Mononuclear cell (primary cell): Measurements from ENCODE around the gene PXT1. TPM values are rescaled to one million over a fixed set of nuclear protein-coding genes. Genes with fewer than 3 reads are reported as not detected.

Experiments used
- H3K27me3 ChIP-seq: 2 replicates; pipeline ENCODE4 v1.6.0; 2011; ENCODE audit warnings: low read length, control low read depth; ENCODE audit not compliant: insufficient read depth
- H3K4me1 ChIP-seq: 2 replicates; pipeline ENCODE4 v1.5.1; 2011; ENCODE audit warnings: mild to moderate bottlenecking, low read length, control low read depth; ENCODE audit not compliant: insufficient read depth
- H3K4me3 ChIP-seq: 2 replicates; pipeline ENCODE4 v1.5.1; 2011; ENCODE audit warnings: mild to moderate bottlenecking, low read length, moderate library complexity
- H3K9me3 ChIP-seq: 2 replicates; pipeline ENCODE4 v1.5.1; 2011; ENCODE audit warnings: low read depth, mild to moderate bottlenecking, control low read depth, low read length
- total RNA-seq: library from RNA; depleted of rRNA; stranded (reverse); fragments of >200 nt; gene quantifications from one replicate; pipeline ENCODE4 v1.2.3, GENCODE V29; 2012

Gene PXT1
- total RNA-seq, 1 donor, result 0.31 TPM

DNA sequence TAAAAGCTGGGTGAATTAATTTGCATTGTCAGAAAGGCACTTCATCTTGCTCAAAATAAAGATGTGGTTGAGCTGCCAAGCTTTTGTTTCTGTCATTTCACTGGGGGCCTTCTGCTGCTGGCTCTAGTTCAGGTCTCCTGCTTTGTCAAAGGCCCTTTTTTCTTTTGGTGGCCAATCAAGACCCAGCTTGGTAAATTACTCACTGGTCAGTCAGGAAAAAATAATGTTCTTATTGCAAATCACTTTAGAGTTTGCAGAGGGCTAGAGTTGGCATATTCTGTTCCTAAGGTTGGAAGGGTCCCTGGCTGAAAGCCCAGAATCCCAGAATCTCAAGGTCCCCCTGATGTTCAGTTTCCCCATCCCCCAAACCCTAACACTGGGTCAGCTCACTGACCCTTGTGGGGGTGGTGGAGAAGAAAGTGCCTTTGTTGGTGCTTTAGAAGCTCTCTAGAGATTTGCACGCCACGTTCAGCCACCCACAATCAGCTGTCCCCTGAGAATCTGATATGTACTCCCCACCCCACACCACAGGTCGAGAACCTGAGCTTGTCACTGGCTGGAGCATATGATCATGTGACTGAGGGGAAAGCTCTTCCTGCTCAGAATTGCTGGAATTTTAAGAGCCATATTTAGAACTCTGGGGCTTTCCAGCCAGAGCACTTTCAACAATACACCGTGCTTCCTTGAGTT is 84.3 kb downstream of the PXT1 start:
- no peak overlapping the region for H3K4me3 ChIP-seq
- no peaks in the 10 kb centered on the region for H3K9me3 ChIP-seq
- peaks cover 28% of the 10 kb centered on the region for H3K4me1 ChIP-seq

DNA sequence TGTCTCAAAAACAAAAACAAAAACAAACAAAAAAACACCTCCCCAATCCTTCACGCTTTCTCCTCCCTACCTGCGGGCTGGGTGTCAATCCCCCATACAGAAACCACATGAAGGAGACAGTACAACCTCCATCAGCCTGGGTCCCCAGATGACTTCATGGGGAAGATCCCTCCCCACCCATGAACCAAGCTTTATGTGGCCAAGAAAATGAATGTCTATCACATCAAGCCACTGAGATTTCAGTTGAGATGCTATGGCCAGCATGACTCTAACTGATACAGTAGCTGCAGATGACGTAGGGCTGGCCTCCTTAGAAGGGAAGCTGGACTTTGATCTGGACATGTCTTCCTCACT is 84.8 kb downstream of the PXT1 start:
- H3K9me3 ChIP-seq, result no peaks in the 10 kb centered on the region
- no peak overlapping the region for H3K4me3 ChIP-seq
- H3K27me3 ChIP-seq, result no peaks in the 10 kb centered on the region
- H3K4me1 ChIP-seq, result peaks cover 22% of the 10 kb centered on the region

More for the DNA sequence above, 84.3 kb downstream of the PXT1 start:
- no peaks in the 10 kb centered on the region for H3K27me3 ChIP-seq

DNA sequence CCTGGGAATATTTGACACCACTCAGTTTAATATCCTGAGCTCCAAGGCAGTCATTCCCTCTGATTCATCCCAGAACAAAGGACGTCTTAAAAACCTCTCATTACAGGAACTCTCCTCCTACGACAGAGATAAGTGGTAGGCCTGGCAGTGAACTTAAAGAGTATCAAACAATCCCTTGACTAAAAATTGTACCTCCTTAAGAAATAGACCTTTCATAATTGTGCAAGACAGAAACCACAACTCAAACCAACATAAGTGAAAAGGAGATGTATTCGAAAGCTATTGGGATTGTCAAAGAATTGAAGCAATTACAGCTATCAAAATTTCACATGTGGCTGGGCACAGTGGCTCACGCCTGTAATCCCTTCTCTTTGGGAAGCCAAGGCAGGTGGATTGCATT is 86.8 kb downstream of the PXT1 start:
- Histone ChIP-seq H3K27me3 (no peaks in the 10 kb centered on the region), H3K4me3 (no peak overlapping the region), H3K9me3 (no peaks in the 10 kb centered on the region), H3K4me1 (peaks cover 16% of the 10 kb centered on the region)

DNA sequence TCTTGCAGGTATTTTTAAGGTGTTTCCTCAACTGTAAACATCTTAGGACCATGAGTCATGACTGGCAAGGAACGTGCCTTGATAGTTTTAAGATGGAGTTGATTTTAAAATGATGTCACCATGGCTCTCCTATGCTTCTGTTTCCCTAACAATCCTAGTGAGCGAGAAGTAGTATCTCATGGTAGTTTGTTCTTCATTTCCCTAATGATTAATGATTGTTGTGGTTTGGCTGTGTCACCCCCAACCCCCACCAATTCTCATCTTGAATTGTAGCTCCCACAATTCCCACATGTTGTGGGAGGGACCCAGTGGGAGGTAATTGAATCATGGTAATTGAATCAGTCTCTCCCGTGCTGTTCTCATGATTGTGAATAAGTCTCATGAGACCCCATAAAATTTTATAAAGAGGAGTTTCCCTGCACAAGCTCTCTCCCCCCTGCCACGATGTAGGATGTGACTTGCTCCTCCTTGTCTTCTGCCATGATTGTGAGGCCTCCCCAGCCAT is 89.2 kb downstream of the PXT1 start:
- Histone ChIP-seq H3K9me3 (no peaks in the 10 kb centered on the region), H3K27me3 (no peaks in the 10 kb centered on the region), H3K4me1 (peaks cover 10% of the 10 kb centered on the region), H3K4me3 (no peak overlapping the region)

DNA sequence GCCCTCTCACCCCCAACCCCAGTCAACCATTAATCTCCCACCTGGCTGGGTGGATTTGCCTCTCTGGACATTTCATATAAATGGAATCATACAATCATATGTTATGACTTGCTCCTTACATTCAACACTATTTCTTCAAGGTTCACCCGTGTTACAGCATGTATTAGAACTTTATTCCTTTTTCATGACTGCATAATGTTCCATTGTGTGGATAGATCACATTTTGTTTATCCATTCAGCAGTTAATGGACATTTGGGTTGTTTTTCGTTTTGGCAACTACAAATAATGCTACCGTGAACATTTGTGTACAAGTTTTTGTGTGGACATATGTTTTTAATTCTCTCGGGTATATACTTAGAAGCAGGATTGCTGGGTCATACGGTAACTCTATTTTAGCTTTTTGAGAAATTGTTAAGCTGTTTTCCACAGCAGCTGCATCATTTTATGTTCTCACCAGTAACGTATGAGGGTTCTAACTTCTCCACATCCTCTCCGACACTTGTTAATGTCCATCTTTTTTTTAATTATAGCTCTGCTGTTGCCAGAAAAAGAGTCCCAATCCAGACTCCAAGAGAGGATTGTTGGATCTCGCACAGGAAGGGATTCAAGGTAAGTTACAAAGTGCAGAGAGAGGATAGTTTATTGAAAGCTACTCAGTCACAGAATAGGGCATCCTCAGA is 90.0 kb downstream of the PXT1 start:
- Histone ChIP-seq H3K4me1 (peaks cover 10% of the 10 kb centered on the region), H3K9me3 (no peaks in the 10 kb centered on the region), H3K27me3 (no peaks in the 10 kb centered on the region), H3K4me3 (no peak overlapping the region)

DNA sequence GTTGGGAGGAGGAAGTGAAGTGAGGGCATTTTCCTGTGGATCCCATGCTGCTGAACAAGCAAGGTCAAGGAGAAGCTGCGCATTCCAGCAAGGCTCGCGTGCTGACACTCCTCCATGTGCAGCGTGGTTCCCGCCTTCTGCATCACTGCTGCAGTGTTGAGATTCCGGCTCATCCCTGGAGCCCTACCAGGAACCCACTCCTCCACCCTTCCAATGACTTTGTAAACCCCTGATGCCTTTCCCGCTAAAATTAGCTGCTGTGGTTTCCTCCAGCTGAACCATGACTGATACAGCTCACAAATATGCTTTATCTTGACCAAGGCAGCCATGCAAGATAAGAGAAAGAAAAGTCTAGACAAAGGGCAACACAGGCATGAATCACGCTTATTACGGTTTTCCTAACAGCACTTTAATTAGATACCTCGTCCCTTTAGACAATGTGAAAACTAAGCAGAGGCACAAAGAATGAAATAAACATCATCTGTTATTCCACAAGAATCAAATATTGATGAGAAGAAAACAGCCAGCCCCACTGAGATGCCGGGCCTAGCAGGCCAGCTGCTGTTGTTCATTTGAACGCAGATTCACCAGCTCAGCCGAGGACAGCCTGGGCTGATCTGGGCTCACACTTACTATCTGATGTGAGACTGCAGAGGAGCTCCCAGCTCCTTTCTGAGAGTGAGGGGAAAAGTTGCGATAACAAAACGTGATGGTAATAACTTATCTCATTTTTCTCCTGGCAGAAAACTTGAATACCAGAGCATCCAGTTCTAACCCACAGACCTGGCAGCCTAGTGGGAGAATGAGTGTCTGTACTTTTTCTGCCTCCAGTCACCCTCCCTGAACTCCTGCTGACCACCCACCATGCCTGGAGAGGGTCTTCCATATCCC is 91.7 kb downstream of the PXT1 start:
- Histone ChIP-seq H3K9me3 (no peaks in the 10 kb centered on the region), H3K4me1 (peaks cover 4% of the 10 kb centered on the region), H3K4me3 (no peak overlapping the region), H3K27me3 (no peaks in the 10 kb centered on the region)

DNA sequence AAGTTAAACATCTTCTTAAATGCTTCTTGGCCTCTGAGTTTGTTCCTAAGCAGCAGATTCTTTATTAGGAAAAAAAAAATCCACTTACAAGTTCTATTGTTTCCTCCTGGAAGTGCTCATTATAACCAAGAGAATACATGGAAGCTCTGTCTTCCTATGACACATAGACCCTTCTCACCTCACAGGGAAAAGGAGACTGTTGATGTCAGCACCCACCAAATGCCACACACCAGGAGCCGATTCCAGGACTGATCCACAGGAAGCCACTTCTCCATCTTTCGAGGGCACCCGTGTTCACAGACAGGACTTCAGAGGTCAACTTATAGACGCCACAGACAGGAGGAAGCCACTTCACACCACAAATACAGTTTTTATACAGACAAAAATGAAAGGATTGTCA is 92.6 kb downstream of the PXT1 start:
- no peak overlapping the region for H3K4me3 ChIP-seq

DNA sequence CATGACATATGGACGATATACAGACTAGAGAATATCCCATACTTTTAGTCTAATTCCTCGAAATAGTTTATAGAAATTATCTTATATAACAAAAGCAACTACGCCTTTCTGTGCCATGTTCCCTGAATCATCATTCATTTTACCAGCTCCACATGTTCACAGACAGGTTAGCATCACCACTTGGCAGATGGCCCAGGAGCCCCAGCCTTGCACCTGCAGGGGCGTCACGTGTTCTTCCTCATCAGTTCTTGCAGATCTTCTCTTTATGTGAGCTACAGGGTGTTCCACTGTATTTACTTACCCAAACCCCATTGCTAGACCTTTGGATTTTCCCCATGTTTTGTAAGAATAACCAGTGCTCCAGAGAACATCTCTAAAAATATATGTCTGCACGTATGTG is 93.4 kb downstream of the PXT1 start:
- no peaks in the 10 kb centered on the region for H3K4me1 ChIP-seq
- no peaks in the 10 kb centered on the region for H3K9me3 ChIP-seq
- no peaks in the 10 kb centered on the region for H3K27me3 ChIP-seq
- H3K4me3 ChIP-seq, result no peak overlapping the region

More for the DNA sequence above, 92.6 kb downstream of the PXT1 start:
- Histone ChIP-seq H3K9me3 (no peaks in the 10 kb centered on the region), H3K4me1 (no peaks in the 10 kb centered on the region), H3K27me3 (no peaks in the 10 kb centered on the region)

DNA sequence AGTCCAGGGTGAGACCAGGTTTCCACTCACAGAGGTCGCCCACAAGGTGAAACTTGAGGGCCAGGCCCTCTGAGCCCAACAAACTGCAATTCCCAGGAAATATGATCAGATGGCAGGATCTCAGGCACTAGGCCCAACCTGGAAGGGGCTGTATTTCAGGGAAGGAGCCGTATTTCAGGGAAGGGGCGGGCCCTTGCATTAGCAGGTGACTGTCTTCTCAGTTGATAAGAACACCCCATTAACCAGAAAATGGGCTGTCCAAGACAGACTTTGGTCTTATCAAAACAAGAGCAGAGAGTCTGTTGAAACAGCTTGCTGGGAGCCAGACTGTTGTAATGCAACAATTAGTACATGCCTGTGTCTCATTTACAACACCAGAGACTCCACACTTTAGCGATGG is 95.0 kb downstream of the PXT1 start:
- no peaks in the 10 kb centered on the region for H3K27me3 ChIP-seq
- no peak overlapping the region for H3K4me3 ChIP-seq
- no peaks in the 10 kb centered on the region for H3K4me1 ChIP-seq
- no peaks in the 10 kb centered on the region for H3K9me3 ChIP-seq

DNA sequence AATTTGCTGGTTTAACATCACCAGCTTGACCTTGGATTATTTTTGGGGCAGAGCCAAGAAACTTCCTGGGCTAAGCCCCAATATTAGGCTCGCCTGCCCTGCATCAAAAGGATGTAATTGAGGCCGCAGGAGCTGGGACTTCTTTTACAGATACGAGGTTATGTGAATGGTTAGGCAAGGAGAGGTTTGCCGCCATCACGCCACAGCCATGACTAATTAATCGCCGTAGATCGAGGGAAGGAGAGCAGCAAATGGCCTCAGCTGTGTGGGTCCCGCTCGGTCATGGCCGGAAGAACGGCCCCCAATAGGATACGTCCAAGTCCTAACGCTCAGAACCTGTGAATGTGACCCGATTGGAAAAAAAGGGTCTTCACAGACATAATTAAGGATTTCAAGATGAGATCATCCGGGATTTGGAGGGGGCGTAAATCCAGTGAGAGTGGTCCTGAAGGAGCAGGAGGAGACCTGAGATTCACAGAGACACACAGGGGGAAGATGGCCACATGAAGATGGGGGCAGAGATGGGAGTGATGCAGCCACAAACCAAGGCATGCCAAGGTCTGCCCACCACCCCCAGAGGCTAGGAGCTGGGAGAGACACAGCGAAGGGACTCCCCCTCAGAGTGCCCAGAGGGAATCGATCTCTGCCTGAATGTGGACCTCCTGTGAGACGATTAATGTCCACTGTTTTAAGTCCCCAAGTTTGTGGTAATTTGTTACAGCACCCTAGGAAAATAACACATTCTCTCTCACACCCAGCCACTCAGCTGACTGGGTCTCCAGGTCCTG is 96.0 kb downstream of the PXT1 start:
- Histone ChIP-seq H3K4me3 (no peak overlapping the region), H3K4me1 (no peaks in the 10 kb centered on the region), H3K9me3 (no peaks in the 10 kb centered on the region), H3K27me3 (no peaks in the 10 kb centered on the region)

DNA sequence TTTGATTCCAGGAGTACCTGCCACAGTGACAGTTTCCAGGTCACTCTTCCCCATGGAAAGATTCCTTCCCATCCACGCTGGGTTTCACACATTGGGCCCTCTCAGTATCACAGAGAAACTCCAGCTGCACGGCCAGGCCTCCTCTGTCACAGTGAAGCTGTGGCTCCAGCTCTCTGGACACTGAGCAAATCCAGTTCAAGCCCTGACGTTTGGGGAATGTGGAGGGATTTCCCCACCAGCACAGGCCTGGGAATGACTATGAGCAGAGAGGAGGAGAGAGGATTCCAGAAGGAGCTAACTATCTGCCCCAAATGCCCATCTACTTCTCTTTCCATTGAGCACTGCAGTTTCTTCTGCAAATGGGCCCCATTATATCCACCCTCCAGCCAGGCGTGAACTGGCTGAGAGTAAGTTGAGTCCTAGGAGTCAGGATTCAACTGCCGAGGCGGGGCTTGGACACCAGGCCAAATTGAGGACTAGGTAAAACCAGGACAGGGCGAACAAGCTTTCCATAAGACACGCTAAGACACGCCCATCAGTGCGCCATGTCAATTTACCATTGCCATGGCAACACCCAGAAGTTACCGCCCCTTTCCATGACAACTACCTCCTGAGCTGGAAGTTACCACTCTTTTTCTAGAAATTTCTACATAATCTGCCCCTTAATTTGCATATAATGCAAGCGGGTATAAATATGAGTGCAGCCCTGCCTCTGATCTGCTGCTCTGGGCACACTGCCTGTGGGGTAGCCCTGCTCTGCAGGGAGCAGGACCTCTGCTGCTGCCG is 96.8 kb downstream of the PXT1 start:
- Histone ChIP-seq H3K9me3 (no peaks in the 10 kb centered on the region), H3K27me3 (no peaks in the 10 kb centered on the region), H3K4me1 (peaks cover 4% of the 10 kb centered on the region), H3K4me3 (no peak overlapping the region)

DNA sequence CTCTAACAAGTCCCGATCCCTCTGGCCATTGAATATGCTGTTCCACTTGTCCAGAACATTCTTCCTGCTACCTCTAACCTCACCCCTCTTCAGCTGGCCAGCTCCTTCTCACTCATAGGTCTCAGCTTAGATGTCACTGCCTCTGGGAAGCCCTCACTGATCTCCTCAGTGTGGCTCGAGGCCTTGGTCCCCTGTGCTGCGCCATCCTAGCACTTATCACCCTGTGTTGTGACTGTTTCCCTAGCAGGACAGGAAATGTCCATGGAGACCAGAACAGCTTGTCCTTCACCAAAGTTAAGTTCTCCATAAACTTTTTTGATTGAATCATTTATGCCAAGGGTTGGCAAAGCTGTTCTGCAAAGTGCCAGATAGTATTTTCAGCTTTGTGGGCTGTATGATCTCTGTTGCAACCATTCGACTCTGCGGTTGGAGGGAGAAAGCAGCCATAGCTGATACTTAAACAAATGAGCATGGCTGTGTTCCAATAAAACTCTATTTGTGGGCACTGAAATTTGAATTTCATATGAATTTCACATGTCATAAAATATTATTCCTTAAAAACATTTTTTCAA is 99.5 kb downstream of the PXT1 start:
- H3K9me3 ChIP-seq, result no peaks in the 10 kb centered on the region
- no peak overlapping the region for H3K4me3 ChIP-seq
- H3K4me1 ChIP-seq, result peaks cover 10% of the 10 kb centered on the region
- peaks cover 6% of the 10 kb centered on the region for H3K27me3 ChIP-seq

DNA sequence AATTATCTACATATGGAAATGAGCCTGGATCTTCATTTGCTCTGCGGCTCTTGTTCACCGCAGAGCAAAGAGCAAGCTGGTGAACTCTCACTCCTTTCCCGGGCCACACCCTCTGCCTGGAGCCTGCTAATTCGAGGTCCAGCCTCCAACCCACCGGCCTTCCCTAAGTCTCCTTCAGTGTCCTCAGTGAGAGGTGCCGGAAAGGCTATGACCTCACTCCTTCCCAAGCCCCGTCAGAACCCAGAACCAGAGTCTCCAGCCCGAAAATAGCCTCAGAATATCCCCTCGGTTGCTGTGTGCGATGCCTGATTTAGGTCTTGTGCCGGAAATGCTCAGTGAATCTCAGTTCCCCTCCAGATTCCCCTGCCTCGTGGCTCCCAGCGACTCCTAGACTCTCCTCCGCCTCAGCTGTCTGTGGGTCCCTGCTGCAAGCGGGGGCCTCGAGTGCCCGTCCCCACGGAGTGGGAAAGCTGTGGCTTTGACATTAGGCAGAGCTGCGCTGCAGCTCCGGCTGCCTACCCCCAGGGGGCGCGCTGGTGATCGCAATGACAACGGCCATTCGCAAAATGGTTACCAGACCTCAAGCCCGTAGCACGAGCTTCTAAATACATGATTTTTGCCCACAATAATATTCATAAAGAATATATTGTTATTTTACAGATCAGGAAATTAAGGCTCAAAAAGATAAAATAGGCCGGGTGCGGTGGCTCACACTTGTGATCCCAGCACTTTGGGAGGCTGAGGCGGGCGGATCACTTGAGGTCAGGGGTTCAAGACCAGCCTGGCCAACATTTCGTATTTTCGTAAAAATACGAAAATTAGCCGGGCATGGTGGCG is 101.8 kb downstream of the PXT1 start:
- Histone ChIP-seq H3K9me3 (no peaks in the 10 kb centered on the region), H3K4me3 (no peak overlapping the region), H3K27me3 (peaks cover 6% of the 10 kb centered on the region), H3K4me1 (peaks cover 18% of the 10 kb centered on the region)
